ENCODE results near the gene CCDC106.

CCDC106 gene

GRCh38 chr19:55635856-55636440 lies 12.1 kb upstream of the CCDC106 start:
- no peak for DNase-seq (ENCODE audit: low read depth)

GRCh38 chr19:55636723-55637122 lies 11.3 kb upstream of the CCDC106 start:
- no peak for DNase-seq (ENCODE audit: low read depth)

GRCh38 chr19:55637534-55637933 lies 10.5 kb upstream of the CCDC106 start:
- no peak for DNase-seq (ENCODE audit: low read depth)

GRCh38 chr19:55638864-55639359 lies 9.1 kb upstream of the CCDC106 start:
- no peak for DNase-seq (ENCODE audit: low read depth)

- DNase-seq (ENCODE audit: low read depth): peak; percentile 60
Observed at GRCh38 chr19:55640043-55640576, 7.9 kb upstream of the CCDC106 start.

- DNase-seq (ENCODE audit: low read depth): no peak
Observed at GRCh38 chr19:55640577-55641425, 7.2 kb upstream of the CCDC106 start, which contains the start of gene ZNF580. ZNF580 (plus strand) TSS chr19:55641002; CDS start chr19:55642509, 1,507 bp downstream.

- DNase-seq (ENCODE audit: low read depth): no peak
Observed at GRCh38 chr19:55641426-55642152, 6.4 kb upstream of the CCDC106 start.

GRCh38 chr19:55642153-55643002 lies 5.6 kb upstream of the CCDC106 start:
- DNase-seq (ENCODE audit: low read depth): no peak

- peak; percentile 70 for DNase-seq (ENCODE audit: low read depth)
Observed at GRCh38 chr19:55643003-55643886, 4.8 kb upstream of the CCDC106 start, which contains the start of gene ZNF581. ZNF581 (plus strand) TSS chr19:55643649; CDS start chr19:55644572, 923 bp downstream.

GRCh38 chr19:55643887-55644176 lies 4.2 kb upstream of the CCDC106 start:
- DNase-seq (ENCODE audit: low read depth): no peak

GRCh38 chr19:55644191-55644833 lies 3.7 kb upstream of the CCDC106 start:
- DNase-seq (ENCODE audit: low read depth): no peak

GRCh38 chr19:55644842-55645511 lies 3.0 kb upstream of the CCDC106 start:
- DNase-seq (ENCODE audit: low read depth): no peak

- DNase-seq (ENCODE audit: low read depth): no peak
Observed at GRCh38 chr19:55645512-55645881, 2.5 kb upstream of the CCDC106 start.

GRCh38 chr19:55646889-55647731 lies 902 bp upstream of the CCDC106 start:
- DNase-seq (ENCODE audit: low read depth): no peak

GRCh38 chr19:55648585-55649267 lies 714 bp downstream of the CCDC106 start:
- no peak for DNase-seq (ENCODE audit: low read depth)

- DNase-seq (ENCODE audit: low read depth): no peak
Observed at GRCh38 chr19:55649268-55650125, 1.5 kb downstream of the CCDC106 start.

GRCh38 chr19:55650126-55650557 lies 2.1 kb downstream of the CCDC106 start:
- no peak for DNase-seq (ENCODE audit: low read depth)
